A549 (cell line): ENCODE measurements around the gene COBL. TPM values are rescaled to one million over a fixed set of nuclear protein-coding genes. Genes with fewer than 3 reads are reported as not detected.
A peak's percentile ranks its signal among the peaks of the same experiment; 100 is the strongest.

Experiments
- ATAC-seq, 2 experiments: fragments of 200-7000 bp in 1 of 2; fragments of >200 bp in 1 of 2; cut with Nextera tagmentation in 1 of 2; cut with Tn5 transposase in 1 of 2; 3 replicates each; pipeline versions ENCODE4 v1.8.0 to v1.9.1; 2018 to 2020; ENCODE audit warnings: mild to moderate bottlenecking in 1 of 2, moderate library complexity in 1 of 2
- CTCF ChIA-PET: fragments of 300-600 bp; sonication (Branson Sonifier 250); formaldehyde crosslinking; extraction: SDS; loops from one replicate; lab custom pipeline; 2021; ENCODE audit warnings: antibody characterized with exemption, inconsistent platforms; lab: Yijun Ruan, JAX
- POLR2A ChIA-PET: fragments of 350-600 bp; formaldehyde crosslinking; extraction: SDS; loops from one replicate; lab custom pipeline; 2021; ENCODE audit warnings: antibody characterized with exemption, inconsistent platforms; lab: Yijun Ruan, JAX
- DNase-seq, 2 experiments: peaks; one replicate each; pipeline versions ENCODE4 v3.0.0 to v3.0.0-alpha.2; 2011 to 2016; ENCODE audit warnings: low read depth in 1 of 2, low spot score in 1 of 2
- FAIRE-seq: peaks from 2 replicates; lab custom pipeline; 2011; peaks lifted over from hg19 to GRCh38; lab: Jason Lieb, UNC
- H3K27ac ChIP-seq, 2 experiments: fragments of >200 bp; sonication (Bioruptor Twin); formaldehyde crosslinking; 3 replicates each; pipeline ENCODE4 v1.5.1; 2016 to 2017
- H3K4me1 ChIP-seq: fragments of >200 bp; sonication (Bioruptor Twin); formaldehyde crosslinking; 3 replicates; pipeline ENCODE4 v1.6.1; 2016
- H3K4me2 ChIP-seq: fragments of >200 bp; sonication (Bioruptor Twin); formaldehyde crosslinking; 3 replicates; pipeline ENCODE4 v1.6.1; 2016
- H3K4me3 ChIP-seq: fragments of >200 bp; sonication (Bioruptor Twin); formaldehyde crosslinking; 3 replicates; pipeline ENCODE4 v1.5.1; 2016
- H3K9me3 ChIP-seq: fragments of >200 bp; sonication (Bioruptor Twin); formaldehyde crosslinking; 3 replicates; pipeline ENCODE4 v1.6.1; 2016
- BCL3 ChIP-seq: fragments of >200 bp; sonication (Bioruptor Twin); formaldehyde crosslinking; IDR thresholded peaks from 3 replicates; pipeline ENCODE4 v1.6.1; 2016
- CBX8 ChIP-seq: fragments of 200-600 bp; sonication (generic); IDR thresholded peaks from 2 replicates; pipeline ENCODE4 v1.6.1; 2016
- CHD2 ChIP-seq: fragments of 150-350 bp; IDR thresholded peaks from 2 replicates; pipeline ENCODE4 v1.6.1; 2014; ENCODE audit warnings: low read length; ENCODE audit not compliant: partially characterized antibody
- CHD4 ChIP-seq: fragments of 200-600 bp; sonication (generic); IDR thresholded peaks from 2 replicates; pipeline ENCODE4 v1.6.1; 2016; ENCODE audit warnings: antibody characterized with exemption, mild to moderate bottlenecking, borderline replicate concordance
- EHMT2 ChIP-seq: fragments of 200-600 bp; sonication (generic); IDR thresholded peaks from 2 replicates; pipeline ENCODE4 v1.6.1; 2016; ENCODE audit warnings: antibody characterized with exemption, low read depth, mild to moderate bottlenecking, moderate library complexity
- FOSB ChIP-seq: fragments of 250-450 bp; sonication (Bioruptor Pico); IDR thresholded peaks from 2 replicates; pipeline ENCODE4 v1.5.0; 2020; ENCODE audit warnings: mild to moderate bottlenecking, moderate library complexity
- FOXS1 ChIP-seq: fragments of 250-450 bp; sonication (Bioruptor Pico); IDR thresholded peaks from 2 replicates; pipeline ENCODE4 v1.5.0; 2020; ENCODE audit warnings: mild to moderate bottlenecking, moderate library complexity
- GATA3 ChIP-seq: IDR thresholded peaks from 2 replicates; pipeline ENCODE4 v1.6.1; 2012; ENCODE audit warnings: borderline replicate concordance
- HDAC2 ChIP-seq: fragments of 200-600 bp; sonication (generic); IDR thresholded peaks from 2 replicates; pipeline ENCODE4 v1.6.1; 2016
- HOXB5 ChIP-seq: fragments of 250-450 bp; sonication (Bioruptor Pico); IDR thresholded peaks from 2 replicates; pipeline ENCODE4 v1.5.0; 2020; ENCODE audit warnings: mild to moderate bottlenecking, moderate library complexity
- JUN ChIP-seq, 2 experiments: fragments of >200 bp; sonication (Bioruptor Twin); formaldehyde crosslinking; IDR thresholded peaks; 2 replicates in 1 of 2; 3 replicates in 1 of 2; pipeline ENCODE4 v1.6.1; 2016 to 2017
- JUNB ChIP-seq: fragments of >200 bp; sonication (Bioruptor Twin); formaldehyde crosslinking; IDR thresholded peaks from 2 replicates; pipeline ENCODE4 v1.6.1; 2016
- KDM1A ChIP-seq: fragments of 200-600 bp; sonication (generic); IDR thresholded peaks from 2 replicates; pipeline ENCODE4 v1.6.1; 2016; ENCODE audit warnings: low read depth, mild to moderate bottlenecking
- NFE2L2 ChIP-seq: fragments of 150-350 bp; conservative IDR thresholded peaks from 2 replicates; pipeline ENCODE4 v1.6.1; 2014; ENCODE audit warnings: low read length
- NR3C1 ChIP-seq: fragments of >200 bp; sonication (Bioruptor Twin); formaldehyde crosslinking; IDR thresholded peaks from 3 replicates; pipeline ENCODE4 v1.6.1; 2017
- PBX3 ChIP-seq: IDR thresholded peaks from 2 replicates; pipeline ENCODE4 v1.6.1; 2012
- PHF8 ChIP-seq: fragments of 200-600 bp; sonication (generic); IDR thresholded peaks from 2 replicates; pipeline ENCODE4 v1.6.1; 2016; ENCODE audit warnings: low read depth, mild to moderate bottlenecking, antibody characterized with exemption, moderate library complexity, borderline replicate concordance
- POLR2AphosphoS2 ChIP-seq: conservative IDR thresholded peaks from 2 replicates; pipeline ENCODE4 v1.6.1; 2012; ENCODE audit warnings: low read length, improper control_type of control experiment, inconsistent platforms
- RAD21 ChIP-seq, 2 experiments: fragments of >200 bp in 1 of 2; sonication (Bioruptor Twin) in 1 of 2; formaldehyde crosslinking in 1 of 2; IDR thresholded peaks in 1 of 2; conservative IDR thresholded peaks in 1 of 2; 2 replicates in 1 of 2; 3 replicates in 1 of 2; pipeline ENCODE4 v1.6.1; 2012 to 2018; ENCODE audit warnings: inconsistent platforms in 1 of 2
- RFX5 ChIP-seq: fragments of 450-650 bp; IDR thresholded peaks from 2 replicates; pipeline ENCODE4 v1.7.1; 2014; ENCODE audit warnings: antibody characterized with exemption, mild to moderate bottlenecking, moderate library complexity
- TFCP2L1 ChIP-seq: fragments of 250-450 bp; sonication (Bioruptor Pico); IDR thresholded peaks from 2 replicates; pipeline ENCODE4 v1.5.0; 2021; ENCODE audit warnings: mild to moderate bottlenecking
- WGBS: methylation state at CpG from one replicate; pipeline ENCODE4 v1.1.6; 2017; ENCODE audit errors: missing lambda C conversion rate; 5-methylcytosine and 5-hydroxymethylcytosine counted together
- polyA plus RNA-seq, 4 experiments: library from polyadenylated mRNA; depleted of rRNA in 3 of 4; stranded (reverse); fragments of >200 nt; fragmentation: RNase III in 1 of 4; extraction: RNeasy Plus Mini Kit Qiagen cat#74134 plus additional on column Dnase treatment in 1 of 4; gene quantifications; 2 replicates in 3 of 4; 3 replicates in 1 of 4; pipeline ENCODE4 v1.2.3, GENCODE V29; 2011 to 2017

COBL gene
- polyA plus RNA-seq, 2 of the 4 experiments (the other 2 are of a cell fraction) = 1.5 to 7.4 TPM

GRCh38 chr7:51007551-51008505 is 308.8 kb downstream of the COBL start:
- no peak for ATAC-seq

GRCh38 chr7:51006483-51007235 is 309.9 kb downstream of the COBL start:
- peak; percentile 58 to 79; a peak in 4 of 6 replicates for ATAC-seq

More at GRCh38 chr7:51007551-51008505, 308.8 kb downstream of the COBL start:
- ChIA-PET POLR2A (no interaction called here), CTCF (interaction anchor here (1.3 to 2.0 kb wide), 2 partner anchors 9 to 60 kb away, joined by 5 read pairs; no protein-coding TSS in a partner anchor)
- Histone ChIP-seq H3K4me2 (no peak overlapping the region), H3K4me1 (peaks cover 18% of the 10 kb centered on the region; the same call in 2 of the 3 replicates), H3K4me3 (no peak overlapping the region), H3K9me3 (no peaks in the 10 kb centered on the region), H3K27ac (no peak overlapping the region)
- FAIRE-seq (no peak), DNase-seq (no peak)
- 81% methylated on average over 21 of the region's 21 CpGs for WGBS
- TF ChIP-seq NR3C1 (no peak), JUN (IDR thresholded peaks at IDR 0.05) (no peak), JUNB (no peak), FOSB (no peak)

GRCh38 chr7:51005074-51005473 is 311.5 kb downstream of the COBL start:
- no peak overlapping the region for H3K4me3 ChIP-seq
- ATAC-seq (no peak), FAIRE-seq (no peak), DNase-seq (no peak)
- WGBS = 79% methylated on average over 2 of the region's 2 CpGs
- ChIA-PET CTCF (interaction anchor here (1.6 kb wide), 1 partner anchor 280 kb away, joined by 3 read pairs; no protein-coding TSS in a partner anchor), POLR2A (no interaction called here)
- TF ChIP-seq NFE2L2 (no peak), GATA3 (no peak), PHF8 (no peak)
- no peak overlapping the region for H3K27ac ChIP-seq
- no peak overlapping the region for H3K4me2 ChIP-seq
- peaks cover 6% of the 10 kb centered on the region; the same call in 1 of the 3 replicates for H3K9me3 ChIP-seq
- peaks cover 10% of the 10 kb centered on the region; the same call in 2 of the 3 replicates for H3K4me1 ChIP-seq

More at GRCh38 chr7:51006483-51007235, 309.9 kb downstream of the COBL start:
- WGBS = 56% methylated on average over 3 of the region's 3 CpGs
- FAIRE-seq = no peak
- CTCF ChIA-PET = interaction anchor here (1.3 to 2.0 kb wide), 3 partner anchors 10 to 282 kb away, joined by 3 to 5 read pairs (median 5); no protein-coding TSS in a partner anchor
- POLR2A ChIA-PET = no interaction called here
- Histone ChIP-seq H3K27ac (no peak overlapping the region), H3K9me3 (no peaks in the 10 kb centered on the region), H3K4me1 (peaks cover 16% of the 10 kb centered on the region; the same call in 2 of the 3 replicates), H3K4me2 (no peak overlapping the region), H3K4me3 (no peak overlapping the region)
- no peak for TF ChIP-seq BCL3
- TF ChIP-seq CHD2 = no peak
- TF ChIP-seq JUN (IDR thresholded peaks at IDR 0.05) = no peak
- TF ChIP-seq FOXS1 (CRISPR knock-in tag) = no peak
- no peak for TF ChIP-seq HDAC2
- no peak for TF ChIP-seq POLR2AphosphoS2
- TF ChIP-seq HOXB5 (CRISPR knock-in tag) = no peak
- TF ChIP-seq CBX8 = no peak
- TF ChIP-seq PBX3 = no peak
- no peak for TF ChIP-seq RAD21 (conservative IDR thresholded peaks at IDR 0.05 in 1 of 2, IDR thresholded peaks at IDR 0.05 in 1 of 2)
- TF ChIP-seq KDM1A = no peak
- TF ChIP-seq RFX5 = no peak
- TF ChIP-seq EHMT2 = no peak
- no peak for TF ChIP-seq TFCP2L1 (CRISPR knock-in tag)
- no peak for TF ChIP-seq CHD4
- peak in 1 of 2 experiments; percentile 21 for DNase-seq
